Sigmoid colon (tissue), 7 donors: ENCODE results near the gene DAGLA. TPM values are rescaled to one million over a fixed set of nuclear protein-coding genes. Genes with fewer than 3 reads are reported as not detected.

ENCODE experiments used
- DNase-seq: peaks from one replicate; pipeline ENCODE4 v3.0.0-alpha.2; 2019
- H3K27ac ChIP-seq, 4 donors: fragments of 200-600 bp; sonication (generic); one replicate each; pipeline ENCODE4 v1.5.1; 2016 to 2019; ENCODE audit warnings: mild to moderate bottlenecking in 1 of 4
- H3K27me3 ChIP-seq, 3 donors: fragments of 200-600 bp; sonication (generic); one replicate each; pipeline ENCODE4 v1.5.1; 2019; ENCODE audit warnings: mild to moderate bottlenecking in 1 of 3
- H3K36me3 ChIP-seq, 4 donors: fragments of 200-600 bp; sonication (generic); one replicate each; pipeline ENCODE4 v1.5.1; 2016 to 2019
- H3K4me1 ChIP-seq, 4 donors: fragments of 200-600 bp; sonication (generic); one replicate each; pipeline ENCODE4 v1.5.1; 2017 to 2019
- H3K4me3 ChIP-seq, 4 donors: fragments of 200-600 bp; sonication (generic); one replicate each; pipeline ENCODE4 v1.5.1; 2017 to 2019; ENCODE audit warnings: mild to moderate bottlenecking in 2 of 4, moderate library complexity in 1 of 4
- H3K9me3 ChIP-seq, 4 donors: fragments of 200-600 bp in 3 of 4; sonication (generic) in 3 of 4; one replicate each; pipeline versions ENCODE4 v1.5.1 to v1.6.1; 2013 to 2019
- CTCF ChIP-seq, 4 experiments: fragments of 450-650 bp in 3 of 4; fragments of 200-600 bp in 1 of 4; IDR thresholded peaks; one replicate each; pipeline ENCODE4 v1.5.1; 2016 to 2019; ENCODE audit warnings: antibody characterized with exemption in 4 of 4, mild to moderate bottlenecking in 3 of 4, moderate library complexity in 2 of 4
- EP300 ChIP-seq, 4 donors: sonication (generic); formaldehyde crosslinking; IDR thresholded peaks; one replicate each; pipeline ENCODE4 v1.6.1; 2017; ENCODE audit warnings: antibody characterized with exemption in 4 of 4
- POLR2A ChIP-seq, 2 donors: fragments of 450-650 bp; IDR thresholded peaks; one replicate each; pipeline ENCODE4 v1.6.1; 2016; ENCODE audit warnings: antibody characterized with exemption in 2 of 2, mild to moderate bottlenecking in 2 of 2, moderate library complexity in 2 of 2
- POLR2AphosphoS5 ChIP-seq, 4 donors: sonication (generic); formaldehyde crosslinking; IDR thresholded peaks; one replicate each; pipeline ENCODE4 v1.6.1; 2017; ENCODE audit warnings: antibody characterized with exemption in 4 of 4
- WGBS, 2 donors: extraction: QIAGEN DNeasy Blood & Tissue Kit; methylation state at CpG; one replicate each; pipeline ENCODE4 v1.1.7; 2013; 5-methylcytosine and 5-hydroxymethylcytosine counted together
- intact Hi-C: fragments of 100-400 bp; cut with DNase I; formaldehyde crosslinking; loops from one replicate; pipeline ENCODE4 v1.15.1; 2023
- polyA plus RNA-seq, 3 donors: library from polyadenylated mRNA; stranded (reverse); fragments of 200-250 nt; gene quantifications; one replicate each; pipeline ENCODE4 v1.2.3, GENCODE V29; 2013
- total RNA-seq, 4 donors: library from RNA; depleted of rRNA; stranded (reverse); fragments of >200 nt; gene quantifications; one replicate each; pipeline ENCODE4 v1.1.0, GENCODE V29; 2016
- donor health status: healthy with polysubstance abuse.
- donor health status: Bipolar disorder and iron deficiency.
- donor health status: healthy.

DAGLA gene
- total and polyA plus RNA-seq, 7 donors: 1.8 to 6.2 (median 2.1) TPM

GRCh38 chr11:61719978-61720377 lies 39.8 kb downstream of the DAGLA start:
- Histone ChIP-seq H3K4me1 (peaks cover 0 to 21% (median 20%) of the 10 kb centered on the region in 4 donors), H3K27ac (no peak overlapping the region), H3K4me3 (no peak overlapping the region), H3K36me3 (peaks cover 0 to 14% (median 0%) of the 10 kb centered on the region in 4 donors), H3K9me3 (no peaks in the 10 kb centered on the region), H3K27me3 (no peaks in the 10 kb centered on the region)
- no peak for DNase-seq
- TF ChIP-seq POLR2AphosphoS5 (IDR thresholded peaks at IDR 0.05) (no peak), CTCF (IDR thresholded peaks at IDR 0.05) (no peak), EP300 (IDR thresholded peaks at IDR 0.05) (no peak), POLR2A (IDR thresholded peaks at IDR 0.05) (no peak)
- intact Hi-C loops: loop anchor here (5.0 kb wide), 1 partner anchor 38 kb away; the partner anchor contains the start of gene DAGLA
- WGBS, 2 donors: 88 to 95% methylated on average over 12 of the region's 12 CpGs

GRCh38 chr11:61720597-61720996 lies 40.4 kb downstream of the DAGLA start:
- intact Hi-C loops: no loop called here
- TF ChIP-seq POLR2AphosphoS5 (IDR thresholded peaks at IDR 0.05) (no peak), CTCF (IDR thresholded peaks at IDR 0.05) (no peak)
- H3K4me3 ChIP-seq: no peak overlapping the region

GRCh38 chr11:61724437-61724836 lies 44.2 kb downstream of the DAGLA start:
- Histone ChIP-seq H3K27me3 (no peaks in the 10 kb centered on the region), H3K9me3 (no peaks in the 10 kb centered on the region), H3K36me3 (peaks cover 0 to 38% (median 2%) of the 10 kb centered on the region in 4 donors), H3K27ac (no peak overlapping the region), H3K4me1 (peaks cover 0 to 4% (median under 1%) of the 10 kb centered on the region in 4 donors), H3K4me3 (no peak overlapping the region)
- DNase-seq: no peak
- intact Hi-C loops: no loop called here
- no peak for TF ChIP-seq POLR2A (IDR thresholded peaks at IDR 0.05)
- TF ChIP-seq CTCF (IDR thresholded peaks at IDR 0.05): no peak
- TF ChIP-seq POLR2AphosphoS5 (IDR thresholded peaks at IDR 0.05): no peak
- no peak for TF ChIP-seq EP300 (IDR thresholded peaks at IDR 0.05)
- 88 to 90% methylated on average over 9 of the region's 9 CpGs for WGBS, 2 donors

More at GRCh38 chr11:61720597-61720996, 40.4 kb downstream of the DAGLA start:
- 95% methylated on average over 20 of the region's 20 CpGs for WGBS, 2 donors
- no peaks in the 10 kb centered on the region for H3K27me3 ChIP-seq
- H3K27ac ChIP-seq: no peak overlapping the region
- DNase-seq: no peak
- peaks cover 0 to 21% (median 20%) of the 10 kb centered on the region in 4 donors for H3K4me1 ChIP-seq
- peaks cover 0 to 19% (median 0%) of the 10 kb centered on the region in 4 donors for H3K36me3 ChIP-seq
- no peaks in the 10 kb centered on the region for H3K9me3 ChIP-seq

- TF ChIP-seq EP300 (IDR thresholded peaks at IDR 0.05) (no peak), POLR2AphosphoS5 (IDR thresholded peaks at IDR 0.05) (no peak), POLR2A (IDR thresholded peaks at IDR 0.05) (no peak), CTCF (IDR thresholded peaks at IDR 0.05) (no peak)
Measured at GRCh38 chr11:61725781-61726231, 45.6 kb downstream of the DAGLA start.

GRCh38 chr11:61726775-61727174 lies 46.6 kb downstream of the DAGLA start:
- WGBS, 2 donors: 90 to 93% methylated on average over 13 of the region's 13 CpGs
- no peaks in the 10 kb centered on the region for H3K9me3 ChIP-seq
- H3K36me3 ChIP-seq: peaks cover 0 to 32% (median 2%) of the 10 kb centered on the region in 4 donors

More at GRCh38 chr11:61725781-61726231, 45.6 kb downstream of the DAGLA start:
- intact Hi-C loops: no loop called here
- Histone ChIP-seq H3K36me3 (peaks cover 0 to 32% (median 2%) of the 10 kb centered on the region in 4 donors), H3K27ac (no peak overlapping the region), H3K9me3 (no peaks in the 10 kb centered on the region), H3K4me1 (no peaks in the 10 kb centered on the region), H3K27me3 (no peaks in the 10 kb centered on the region), H3K4me3 (no peak overlapping the region)
- WGBS, 2 donors: 86 to 91% methylated on average over 12 of the region's 12 CpGs
- DNase-seq: no peak

More at GRCh38 chr11:61726775-61727174, 46.6 kb downstream of the DAGLA start:
- H3K4me3 ChIP-seq: no peak overlapping the region
- H3K27ac ChIP-seq: no peak overlapping the region
- H3K4me1 ChIP-seq: peaks cover 0 to 6% (median 5%) of the 10 kb centered on the region in 4 donors
- no peaks in the 10 kb centered on the region for H3K27me3 ChIP-seq
- DNase-seq: no peak
- no peak for TF ChIP-seq EP300 (IDR thresholded peaks at IDR 0.05)
- no peak for TF ChIP-seq POLR2AphosphoS5 (IDR thresholded peaks at IDR 0.05)
- TF ChIP-seq POLR2A (IDR thresholded peaks at IDR 0.05): no peak
- no peak for TF ChIP-seq CTCF (IDR thresholded peaks at IDR 0.05)
- intact Hi-C loops: no loop called here
